Fibroblast of skin of left quadriceps (primary cell): ENCODE data around the gene ZNHIT3.
"Not testable (repeated sequence)": the region's sequence is repeated elsewhere in the genome, so short reads cannot be mapped to it uniquely, and the experiment has no call there.

ENCODE experiments used
- DNase-seq, 2 experiments: peaks; one replicate each; pipeline ENCODE4 v3.0.0-alpha.2; 2013; ENCODE audit warnings: low read depth in 2 of 2

Gene ZNHIT3

GRCh38 chr17:36484021-36484420 lies 2.5 kb upstream of the ZNHIT3 start:
- DNase-seq, result not testable (repeated sequence)

- DNase-seq, result no peak
Measured at GRCh38 chr17:36485027-36485426, 1.5 kb upstream of the ZNHIT3 start.

GRCh38 chr17:36485805-36486203 lies 677 bp upstream of the ZNHIT3 start:
- no peak for DNase-seq

GRCh38 chr17:36493956-36494355 lies 7.5 kb downstream of the ZNHIT3 start:
- DNase-seq, result no peak

- no peak for DNase-seq
Measured at GRCh38 chr17:36494674-36495073, 8.2 kb downstream of the ZNHIT3 start.

- DNase-seq, result no peak
Measured at GRCh38 chr17:36495076-36495578, 8.6 kb downstream of the ZNHIT3 start.

- no peak for DNase-seq
Measured at GRCh38 chr17:36496018-36496789, 9.7 kb downstream of the ZNHIT3 start.

- no peak for DNase-seq
Measured at GRCh38 chr17:36498155-36498554, 11.7 kb downstream of the ZNHIT3 start.

GRCh38 chr17:36498560-36499300 lies 12.2 kb downstream of the ZNHIT3 start:
- no peak for DNase-seq

- no peak for DNase-seq
Measured at GRCh38 chr17:36500745-36501225, 14.3 kb downstream of the ZNHIT3 start.

GRCh38 chr17:36501351-36501750 lies 14.9 kb downstream of the ZNHIT3 start:
- no peak for DNase-seq

- DNase-seq, result no peak
Measured at GRCh38 chr17:36501963-36502362, 15.5 kb downstream of the ZNHIT3 start.

- no peak for DNase-seq
Measured at GRCh38 chr17:36503456-36504155, 17.1 kb downstream of the ZNHIT3 start.

- DNase-seq, result no peak
Measured at GRCh38 chr17:36504156-36504545, 17.7 kb downstream of the ZNHIT3 start.

- no peak for DNase-seq
Measured at GRCh38 chr17:36505171-36505570, 18.7 kb downstream of the ZNHIT3 start.

GRCh38 chr17:36506249-36506826 lies 19.9 kb downstream of the ZNHIT3 start:
- DNase-seq, result no peak

GRCh38 chr17:36506831-36507230 lies 20.4 kb downstream of the ZNHIT3 start:
- DNase-seq, result no peak

GRCh38 chr17:36507266-36507665 lies 20.8 kb downstream of the ZNHIT3 start:
- DNase-seq, result no peak

GRCh38 chr17:36508439-36508838 lies 22.0 kb downstream of the ZNHIT3 start:
- DNase-seq, result not testable (repeated sequence)

GRCh38 chr17:36509272-36509985 lies 22.9 kb downstream of the ZNHIT3 start:
- DNase-seq, result no peak

- no peak for DNase-seq
Measured at GRCh38 chr17:36510636-36511035, 24.2 kb downstream of the ZNHIT3 start.
